MV-4-11 (cell line): ENCODE data around the gene STMN1.
"Not testable (repeated sequence)": the region's sequence is repeated elsewhere in the genome, so short reads cannot be mapped to it uniquely, and the experiment has no call there.

Experiments
- DNase-seq: peaks from one replicate; lab custom pipeline; 2025; lab: John Stamatoyannopoulos, UW

STMN1 gene

DNA sequence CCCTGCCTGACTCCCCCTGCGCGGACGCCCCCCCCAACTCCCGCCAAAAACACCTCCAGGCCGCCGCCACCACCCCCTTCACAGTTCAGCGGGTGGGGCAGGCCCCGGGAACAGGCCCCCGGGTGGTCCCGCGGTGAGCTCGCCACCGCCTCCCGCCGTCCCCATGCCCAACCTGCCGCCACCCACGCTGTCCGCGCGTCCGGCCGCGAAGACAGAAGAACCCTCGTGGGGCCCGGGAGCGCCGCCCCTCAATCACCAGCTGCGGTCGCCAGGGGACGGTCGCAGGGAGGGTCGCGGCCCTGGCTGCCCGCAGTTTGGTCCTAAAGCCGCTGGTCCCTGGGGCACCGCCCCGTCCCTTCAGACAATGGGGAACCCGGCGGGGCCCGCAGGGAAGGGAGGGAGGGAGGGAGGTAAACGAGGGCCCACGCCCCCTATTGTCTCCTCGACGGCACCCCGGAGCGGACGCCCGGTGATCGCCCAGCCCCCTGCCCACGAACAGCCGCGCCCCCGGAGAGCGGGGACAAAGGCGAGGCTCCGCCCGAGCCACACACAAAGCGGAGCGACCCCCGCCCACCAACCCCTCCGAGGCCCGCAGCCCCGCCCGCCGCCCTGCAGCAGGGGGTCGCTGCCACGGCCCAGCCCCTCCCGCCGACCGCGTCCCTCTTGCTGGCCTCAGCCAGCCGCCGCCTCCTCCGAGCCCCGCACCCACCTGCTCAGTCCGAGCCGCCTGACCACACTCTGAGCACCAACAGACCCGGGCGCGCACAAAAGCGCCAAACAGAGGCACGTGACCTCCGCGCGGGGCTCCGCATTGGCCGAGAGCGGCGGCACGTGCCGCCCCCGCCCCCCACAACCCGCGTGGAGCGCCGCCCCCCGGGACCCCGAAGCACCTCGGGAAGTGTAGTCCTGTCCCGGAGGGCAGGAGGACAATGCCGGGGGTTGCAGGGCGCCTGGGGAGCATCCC is at the start of gene STMN1:
Gene STMN1 (minus strand): TSS at position 740 of the 964 bp plus-strand sequence. CDS start 1,743 bp downstream, outside the sequence.
- DNase-seq = peak; percentile 87

- no peak for DNase-seq
These were observed 49.3 kb upstream of the STMN1 start for GRCh38 chr1:25955553-25955952.

DNA sequence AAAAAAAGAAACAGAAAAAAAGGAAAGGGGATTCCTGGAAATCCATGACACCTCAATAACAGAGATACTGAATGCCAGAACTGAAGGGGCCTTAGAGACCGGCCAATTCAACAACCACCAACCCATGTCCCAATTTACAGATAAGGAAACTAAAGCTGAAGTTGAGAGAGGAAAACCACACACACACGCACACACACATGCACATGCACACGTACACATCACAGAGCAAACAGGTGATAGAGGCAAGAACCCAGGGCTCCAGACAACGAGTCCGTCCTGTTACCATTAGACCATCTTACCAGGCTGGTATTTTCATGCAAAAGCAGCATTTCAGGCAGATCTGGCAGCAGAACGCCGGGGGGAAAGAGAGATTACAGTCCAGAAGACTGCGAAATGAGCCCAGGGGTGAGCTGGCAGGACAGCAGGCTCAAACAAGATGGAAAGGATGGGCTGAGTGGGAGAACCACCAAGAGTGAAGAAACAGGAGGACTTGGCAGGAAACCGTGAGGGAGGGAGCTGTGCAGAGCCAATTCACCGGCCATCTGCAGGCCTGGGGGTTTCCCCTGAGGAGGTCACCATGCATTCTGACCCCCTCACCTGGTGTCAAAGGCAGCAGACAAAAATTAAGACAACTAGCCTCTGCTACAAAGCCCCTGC is 48.2 kb upstream of the STMN1 start:
- no peak for DNase-seq

GRCh38 chr1:25952841-25953401 is 46.7 kb upstream of the STMN1 start:
- DNase-seq = no peak

DNA sequence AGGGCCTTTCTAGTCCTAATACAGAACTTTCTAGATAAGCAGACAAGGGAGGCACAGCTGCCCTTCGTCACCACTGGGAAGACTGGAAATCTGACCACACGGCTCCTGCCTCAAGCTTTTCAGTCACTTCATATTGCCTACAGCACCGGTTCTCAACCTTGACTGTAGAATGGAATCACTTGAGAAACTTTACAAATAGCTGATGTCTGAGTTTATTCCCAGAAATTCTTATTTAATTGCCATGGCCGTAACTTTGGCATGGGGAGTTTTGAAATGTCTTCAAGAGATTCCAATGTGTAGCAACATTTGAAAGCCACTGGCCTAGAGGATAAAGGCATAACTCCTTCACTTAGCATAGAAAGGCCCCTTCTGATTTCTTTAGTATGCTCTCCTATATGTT is 42.4 kb upstream of the STMN1 start:
- DNase-seq = no peak

- no peak for DNase-seq
These were observed 40.8 kb upstream of the STMN1 start for GRCh38 chr1:25947027-25947426.

DNA sequence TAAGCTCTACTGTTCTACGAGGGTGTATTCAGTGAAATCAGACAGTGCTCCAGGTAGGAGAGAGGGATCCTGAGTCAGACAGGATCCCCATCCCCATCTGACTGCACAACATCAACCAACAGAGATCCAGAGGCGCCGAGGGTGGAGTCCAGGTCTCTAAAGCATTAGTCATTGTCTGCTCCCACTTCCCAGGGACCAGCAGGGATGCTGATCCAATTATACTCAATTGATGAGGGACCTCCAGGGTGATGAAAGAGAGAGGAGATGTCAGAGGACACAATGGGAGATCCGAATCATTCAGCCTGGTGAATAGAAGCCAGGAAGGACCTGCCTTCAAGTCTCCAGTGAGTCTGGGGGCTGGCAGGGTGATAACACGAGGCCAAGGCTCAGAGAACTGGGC is 39.5 kb upstream of the STMN1 start:
- no peak for DNase-seq

- DNase-seq = peak; percentile 31
These were observed 38.8 kb upstream of the STMN1 start for GRCh38 chr1:25944986-25945385.

- DNase-seq = peak; percentile 52
These were observed 37.3 kb upstream of the STMN1 start for GRCh38 chr1:25943511-25943910.

DNA sequence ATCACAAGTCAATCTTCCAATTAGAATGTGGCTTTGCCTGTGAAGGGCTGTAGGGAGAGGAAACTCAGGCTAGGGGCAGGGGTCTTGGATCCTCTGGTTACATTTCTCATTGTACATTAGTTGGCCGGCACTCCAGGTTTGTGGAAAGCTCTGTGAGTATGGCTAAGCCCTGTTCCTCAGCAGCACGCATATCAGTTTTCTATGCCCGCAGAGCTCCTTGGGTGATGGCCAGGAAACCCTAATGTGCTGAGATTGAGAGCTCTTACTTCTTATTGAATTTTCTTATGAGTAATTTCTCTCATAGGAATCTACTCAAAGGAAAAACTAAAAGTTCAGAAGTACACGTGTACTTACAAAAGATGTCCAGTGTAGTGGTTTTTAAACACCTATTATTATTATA is 30.7 kb upstream of the STMN1 start:
- DNase-seq = no peak

DNA sequence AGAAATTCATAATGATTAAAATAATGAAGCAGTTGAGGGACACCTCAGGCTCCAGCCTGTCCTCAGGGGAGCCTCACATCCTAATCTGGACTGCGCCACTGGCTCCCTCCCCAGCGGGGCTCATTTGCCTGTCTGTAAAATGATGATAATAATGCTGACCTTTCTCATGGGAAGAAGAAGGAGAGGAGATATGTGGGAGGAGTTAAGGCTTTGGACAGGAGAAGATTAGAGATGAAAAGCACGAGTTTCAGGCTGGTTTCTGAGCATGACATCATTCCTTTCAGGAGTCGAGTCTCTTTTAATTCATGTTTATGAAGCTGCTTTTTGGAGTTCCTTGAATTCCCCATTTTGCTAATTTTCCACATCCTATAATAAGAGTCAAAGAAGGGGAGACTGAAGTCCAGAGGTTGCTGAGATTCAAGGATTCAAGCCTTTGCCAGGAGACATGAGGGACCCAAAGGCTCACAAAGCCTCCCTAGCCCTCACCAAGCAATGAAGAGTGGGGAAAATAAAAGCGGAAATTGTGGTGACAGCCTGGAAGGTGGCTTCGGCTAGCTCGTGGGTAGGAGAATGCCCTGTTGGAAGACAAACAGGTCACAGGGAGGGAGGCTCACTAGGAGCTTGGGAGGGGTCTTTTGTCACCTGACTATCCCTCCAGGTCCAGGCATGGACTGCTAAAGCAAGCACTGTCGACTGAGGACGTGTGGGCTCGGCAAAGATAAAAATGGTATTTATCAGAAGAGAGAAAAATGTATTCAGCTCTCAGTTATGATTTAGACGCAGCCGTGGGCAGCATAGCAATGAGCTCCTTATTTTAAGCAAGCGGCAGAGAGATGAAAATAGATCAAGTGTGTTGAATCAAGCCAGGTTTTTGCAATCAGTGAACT is 27.5 kb upstream of the STMN1 start:
- DNase-seq = no peak

GRCh38 chr1:25932811-25933400 is 26.7 kb upstream of the STMN1 start:
- not testable (repeated sequence) for DNase-seq

DNA sequence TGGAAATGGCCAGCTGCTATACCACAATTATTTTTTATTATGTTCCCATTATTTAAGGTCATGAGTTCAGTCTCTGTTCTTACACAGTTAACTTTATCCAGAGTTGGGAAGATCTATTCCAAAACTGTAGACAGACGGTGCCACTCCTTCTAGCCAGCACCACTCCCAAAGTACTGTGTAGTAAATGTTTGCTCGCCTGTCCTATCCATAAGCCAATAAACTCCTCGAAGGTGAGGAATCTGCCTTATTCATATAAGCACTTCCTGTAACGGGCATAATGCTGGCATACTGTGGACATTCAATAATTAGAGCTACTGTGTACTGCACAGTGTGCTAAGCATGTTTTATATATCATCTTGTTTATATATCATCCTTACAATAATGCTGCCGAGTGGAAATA is 26.1 kb upstream of the STMN1 start:
- DNase-seq = no peak

- DNase-seq = no peak
These were observed 22.8 kb upstream of the STMN1 start for GRCh38 chr1:25929016-25929415.

DNA sequence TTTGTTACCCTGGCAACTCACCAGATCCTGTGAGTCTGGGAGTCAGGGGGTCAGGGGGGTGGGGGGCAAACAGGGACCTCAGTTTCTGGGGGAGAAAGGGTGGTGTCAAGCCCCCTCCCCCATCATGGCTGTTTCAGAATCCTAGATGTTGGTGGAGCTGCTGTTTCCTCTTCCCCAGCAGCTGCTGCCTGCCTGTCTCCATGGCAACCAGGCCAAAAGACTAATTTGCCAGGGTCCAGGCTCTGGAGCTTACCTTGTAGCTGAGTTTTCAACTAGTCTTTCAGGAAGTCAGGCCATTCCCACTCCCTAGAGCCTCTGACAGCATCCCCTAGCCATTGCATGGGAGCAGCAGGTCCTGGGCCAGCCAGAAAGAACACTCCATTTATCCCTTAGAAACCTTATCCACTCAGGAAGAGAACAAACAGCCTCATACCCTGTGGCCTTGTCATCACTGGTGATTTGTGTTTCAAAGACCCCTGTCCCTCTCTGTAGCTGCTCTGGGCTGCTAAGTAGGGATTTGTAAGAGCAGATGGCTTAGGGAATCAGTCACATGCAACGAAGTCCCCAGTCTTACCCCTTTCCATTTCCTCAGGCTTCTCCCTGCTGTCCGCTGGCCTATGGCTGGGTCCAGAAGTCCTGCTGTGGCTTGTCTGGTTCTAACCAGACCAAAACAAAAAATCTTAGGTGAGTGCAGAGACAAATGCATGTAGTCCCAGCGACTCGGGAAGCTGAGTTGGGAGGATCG is 21.5 kb upstream of the STMN1 start:
- DNase-seq = peak; percentile 44

- no peak for DNase-seq
These were observed 20.7 kb upstream of the STMN1 start for GRCh38 chr1:25926731-25927496.

- peak; percentile 29 for DNase-seq
These were observed 18.2 kb upstream of the STMN1 start for GRCh38 chr1:25924454-25924853.

DNA sequence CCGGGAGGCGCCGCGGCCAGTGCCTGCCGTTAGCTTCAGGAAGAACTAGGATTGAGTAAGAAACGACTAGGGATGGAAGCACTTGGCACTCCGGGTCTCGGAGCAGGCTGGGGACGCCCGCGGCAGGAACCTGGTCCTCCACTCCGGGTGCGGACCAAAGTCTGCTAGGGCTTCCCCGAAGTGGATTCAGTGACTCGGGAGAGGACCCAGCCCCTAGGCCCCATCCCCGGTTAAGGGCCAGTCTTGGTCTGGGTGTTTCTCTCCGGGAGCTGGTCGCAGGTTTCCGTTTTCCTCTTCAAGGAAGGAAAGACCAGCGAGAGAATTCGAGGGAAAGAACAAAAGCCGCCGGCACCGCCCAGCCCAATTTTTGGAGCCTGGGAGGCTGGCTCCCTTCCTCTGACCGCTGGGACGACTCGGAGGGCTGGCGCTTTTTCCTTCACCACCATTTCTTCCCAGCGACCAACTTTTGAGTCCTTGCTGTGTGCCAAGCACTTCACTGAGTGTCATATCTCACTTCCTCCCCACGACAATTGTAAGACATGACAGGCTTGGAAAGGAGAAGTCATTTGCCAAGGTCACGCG is 16.8 kb upstream of the STMN1 start:
- DNase-seq = peak; percentile 68
